A549 (cell line): ENCODE results near the gene SELL.

Source experiments
- CTCF ChIP-seq: fragments of >200 bp; sonication (Bioruptor Twin); formaldehyde crosslinking; IDR thresholded peaks from 3 replicates; pipeline ENCODE4 v1.5.1; 2016
- EHF ChIP-seq: fragments of 250-450 bp; sonication (Bioruptor Pico); IDR thresholded peaks from 2 replicates; pipeline ENCODE4 v1.5.0; 2020; ENCODE audit warnings: mild to moderate bottlenecking
- KDM1A ChIP-seq: fragments of 200-600 bp; sonication (generic); IDR thresholded peaks from 2 replicates; pipeline ENCODE4 v1.6.1; 2016; ENCODE audit warnings: low read depth, mild to moderate bottlenecking
- MAX ChIP-seq: IDR thresholded peaks from 2 replicates; pipeline ENCODE4 v1.6.1; 2012
- REST ChIP-seq: fragments of 200-600 bp; sonication (generic); IDR thresholded peaks from 2 replicates; pipeline ENCODE4 v1.6.1; 2016; ENCODE audit warnings: antibody characterized with exemption, mild to moderate bottlenecking, moderate library complexity

- TF ChIP-seq MAX = no peak
- no peak for TF ChIP-seq EHF (CRISPR knock-in tag)
- no peak for TF ChIP-seq CTCF
- TF ChIP-seq KDM1A = no peak
- no peak for TF ChIP-seq REST
These were observed 22.5 kb upstream of the SELL start, which contains the start of gene SELE for GRCh38 chr1:169733924-169734323.
